Renal pelvis (tissue), 4 donors: ENCODE measurements around the gene SPIB. TPM values are rescaled to one million over a fixed set of nuclear protein-coding genes. Genes with fewer than 3 reads are reported as not detected.
"Not testable (repeated sequence)": the region's sequence is repeated elsewhere in the genome, so short reads cannot be mapped to it uniquely, and the experiment has no call there.

Source experiments
- DNase-seq: peaks from one replicate; pipeline ENCODE4 v3.0.0-alpha.2; 2013
- polyA plus RNA-seq, 3 donors: library from polyadenylated mRNA; unstranded; fragments of 120-200 nt; gene quantifications; one replicate each; pipeline ENCODE4 v1.2.1, GENCODE V29; 2013; ENCODE audit not compliant: insufficient read length in 3 of 3

Gene SPIB
- polyA plus RNA-seq, 3 donors = 1.3 to 2.1 (median 1.3) TPM

GRCh38 chr19:50387868-50388245, 30.9 kb upstream of the SPIB start:
- DNase-seq = no peak

GRCh38 chr19:50390295-50390694, 28.4 kb upstream of the SPIB start:
- not testable (repeated sequence) for DNase-seq

- DNase-seq = not testable (repeated sequence)
Observed at GRCh38 chr19:50390952-50391351, 27.8 kb upstream of the SPIB start.

GRCh38 chr19:50392759-50393158, 26.0 kb upstream of the SPIB start:
- no peak for DNase-seq

DNA sequence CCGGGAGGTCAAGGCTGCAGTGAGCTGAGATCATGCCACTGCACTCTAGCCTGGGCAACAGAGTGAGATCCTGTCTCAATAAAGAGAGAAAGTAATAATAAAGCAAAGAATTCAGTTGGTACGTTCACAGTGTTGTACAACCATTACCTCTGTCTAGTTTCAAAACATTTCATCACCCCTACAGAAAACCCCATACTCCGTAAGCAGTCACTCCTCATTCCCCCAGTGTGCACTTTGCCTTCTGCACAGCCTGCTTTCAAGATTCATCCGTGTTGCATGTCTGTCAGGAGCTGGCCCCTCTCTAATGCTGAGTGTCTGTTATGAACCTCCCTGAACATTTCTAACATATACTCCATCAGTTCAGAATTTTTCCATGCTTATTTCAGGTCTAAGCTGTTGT, 25.1 kb upstream of the SPIB start:
- DNase-seq = no peak

DNA sequence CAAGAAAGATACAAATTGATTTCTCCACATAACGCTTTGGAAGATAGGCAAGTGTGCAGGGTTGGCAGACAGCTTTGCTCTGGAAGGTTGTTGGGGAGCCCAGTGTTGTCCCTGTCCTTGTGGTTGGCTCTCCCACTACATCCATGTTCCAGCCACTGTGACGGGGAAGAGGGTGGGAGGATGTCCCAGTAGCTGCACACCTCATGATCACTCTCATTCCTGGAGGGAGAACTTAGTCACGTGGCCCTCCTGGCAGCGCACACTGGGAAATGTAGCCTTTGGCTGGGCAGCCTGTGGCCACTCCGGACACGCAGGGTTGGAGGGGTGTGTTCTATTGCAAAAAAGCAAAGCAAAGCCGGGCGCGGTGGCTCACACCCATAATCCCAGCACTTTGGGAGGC, 24.7 kb upstream of the SPIB start:
- DNase-seq = no peak

GRCh38 chr19:50398675-50399367, 19.9 kb upstream of the SPIB start:
- DNase-seq = no peak

- no peak for DNase-seq
Observed at GRCh38 chr19:50399368-50399745, 19.4 kb upstream of the SPIB start.

DNA sequence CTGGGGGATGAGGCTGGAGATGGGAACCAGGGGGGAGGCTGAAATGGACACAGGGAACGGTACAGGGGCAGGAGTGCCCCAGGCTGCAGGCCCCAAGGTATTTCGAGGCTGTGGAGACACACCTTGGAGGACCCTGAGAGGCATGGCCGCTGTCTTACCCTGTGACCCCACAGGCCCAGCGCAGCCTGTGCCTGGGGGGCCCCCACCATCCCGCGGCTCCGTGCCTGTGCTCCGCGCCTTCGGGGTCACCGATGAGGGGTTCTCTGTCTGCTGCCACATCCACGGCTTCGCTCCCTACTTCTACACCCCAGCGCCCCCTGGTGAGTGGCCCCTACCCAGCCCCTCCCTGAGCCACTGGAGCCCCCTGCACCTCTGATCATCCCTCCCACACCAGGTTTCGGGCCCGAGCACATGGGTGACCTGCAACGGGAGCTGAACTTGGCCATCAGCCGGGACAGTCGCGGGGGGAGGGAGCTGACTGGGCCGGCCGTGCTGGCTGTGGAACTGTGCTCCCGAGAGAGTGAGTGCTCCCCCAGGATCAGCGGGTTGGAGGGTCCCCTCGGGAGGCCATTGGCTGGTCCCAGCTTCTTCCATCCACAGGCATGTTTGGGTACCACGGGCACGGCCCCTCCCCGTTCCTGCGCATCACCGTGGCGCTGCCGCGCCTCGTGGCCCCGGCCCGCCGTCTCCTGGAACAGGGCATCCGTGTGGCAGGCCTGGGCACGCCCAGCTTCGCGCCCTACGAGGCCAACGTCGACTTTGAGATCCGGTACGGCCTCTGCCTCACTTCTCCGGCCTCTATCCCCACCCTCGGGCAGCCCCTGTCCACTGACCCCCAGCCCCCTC, 16.9 kb upstream of the SPIB start:
- no peak for DNase-seq

GRCh38 chr19:50402544-50403301, 16.0 kb upstream of the SPIB start:
- no peak for DNase-seq

DNA sequence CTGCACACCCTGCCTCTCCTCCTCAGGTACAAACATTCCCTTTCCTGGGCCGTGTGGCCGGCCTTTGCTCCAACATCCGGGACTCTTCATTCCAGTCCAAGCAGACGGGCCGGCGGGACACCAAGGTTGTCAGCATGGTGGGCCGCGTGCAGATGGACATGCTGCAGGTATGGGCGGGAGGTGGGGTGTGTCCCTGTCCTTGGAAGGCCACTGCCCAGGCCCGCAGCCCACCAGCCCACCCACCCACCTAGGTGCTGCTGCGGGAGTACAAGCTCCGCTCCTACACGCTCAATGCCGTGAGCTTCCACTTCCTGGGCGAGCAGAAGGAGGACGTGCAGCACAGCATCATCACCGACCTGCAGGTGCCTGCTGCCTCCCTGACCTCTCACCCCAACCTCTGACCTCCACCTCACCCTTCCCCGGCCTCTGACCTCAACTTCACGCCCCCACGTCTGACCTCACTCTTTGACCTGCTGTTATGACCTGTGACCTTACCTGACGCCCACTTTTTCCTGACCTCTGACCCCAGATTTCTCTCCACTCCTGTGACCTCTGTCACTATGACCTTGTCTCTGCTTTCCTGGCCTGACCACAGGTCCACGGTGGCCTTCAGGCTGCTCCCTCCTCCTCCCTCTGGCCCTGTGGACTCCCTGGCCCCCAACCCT, 12.4 kb upstream of the SPIB start:
- no peak for DNase-seq

- no peak for DNase-seq
Observed at GRCh38 chr19:50406829-50407228, 11.9 kb upstream of the SPIB start.

DNA sequence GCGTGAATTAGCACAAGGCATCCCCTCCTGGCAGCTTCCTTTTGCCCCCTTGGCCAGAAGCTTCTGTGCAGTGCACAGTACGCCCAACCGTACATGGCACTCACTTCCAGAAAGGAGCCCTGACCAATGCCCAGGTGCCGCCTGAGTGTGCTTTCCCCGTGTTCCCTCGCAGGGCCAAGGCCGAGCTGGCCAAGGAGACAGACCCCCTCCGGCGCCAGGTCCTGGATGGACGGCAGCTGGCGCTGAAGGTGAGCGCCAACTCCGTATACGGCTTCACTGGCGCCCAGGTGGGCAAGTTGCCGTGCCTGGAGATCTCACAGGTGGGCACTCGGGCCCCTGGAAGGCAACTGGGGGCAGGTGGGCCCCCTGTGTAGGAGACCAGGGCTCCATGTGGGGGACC, 9.4 kb upstream of the SPIB start:
- no peak for DNase-seq

DNA sequence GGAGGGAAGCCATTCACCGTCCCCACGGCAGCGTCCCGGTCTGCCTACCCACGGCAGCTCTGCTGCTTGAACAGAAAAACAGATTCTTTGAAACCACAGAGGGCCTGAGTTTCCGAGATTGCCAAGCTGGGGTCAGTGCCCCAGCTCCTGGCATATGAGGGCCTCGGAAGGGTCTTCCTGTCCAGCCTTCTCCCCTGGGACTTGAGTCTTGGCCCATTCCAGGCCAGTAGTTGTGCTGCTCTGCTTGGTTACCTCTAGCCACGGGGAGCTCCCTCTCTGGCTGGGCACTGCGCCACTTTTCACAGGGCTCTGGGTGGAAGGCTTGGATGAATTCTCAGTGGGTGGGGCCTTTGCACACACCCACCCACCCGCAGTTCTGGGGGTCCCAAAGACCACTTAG, 8.6 kb upstream of the SPIB start:
- no peak for DNase-seq

DNA sequence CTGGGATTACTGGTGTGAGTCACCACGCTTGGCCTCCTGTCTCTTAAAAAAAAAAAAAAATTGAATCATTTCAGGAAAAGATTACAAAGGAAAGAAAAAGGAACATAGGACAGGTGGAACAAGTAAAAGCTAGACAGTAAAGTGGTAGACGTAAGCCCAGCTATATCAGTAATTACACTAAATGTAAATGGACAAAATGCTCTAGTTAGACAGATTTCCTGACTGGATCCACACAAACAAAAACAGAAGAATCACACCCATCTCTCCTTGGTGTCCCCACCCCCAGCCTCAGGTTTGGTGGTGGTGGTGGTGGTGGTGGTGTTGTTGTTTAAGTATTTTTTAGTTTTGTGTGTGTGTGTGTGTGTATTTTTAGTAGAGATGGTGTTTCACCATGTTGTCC, 6.3 kb upstream of the SPIB start:
- DNase-seq = no peak

DNA sequence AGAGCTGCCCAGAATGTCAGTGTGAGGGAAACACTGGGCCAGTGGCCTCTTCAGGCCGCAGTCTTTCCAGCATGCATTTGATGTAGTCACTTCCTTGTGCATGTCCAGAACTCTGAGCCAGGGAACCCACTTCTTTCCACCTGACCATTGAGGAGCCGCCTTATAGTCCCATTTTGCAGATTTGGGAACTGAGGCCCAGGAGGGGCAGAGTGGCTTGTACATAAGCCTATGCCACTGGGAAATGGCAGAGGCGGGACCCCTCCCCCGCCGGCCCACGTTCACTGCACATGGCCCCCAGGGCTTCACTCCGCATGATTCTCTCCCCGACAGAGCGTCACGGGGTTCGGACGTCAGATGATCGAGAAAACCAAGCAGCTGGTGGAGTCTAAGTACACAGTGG, 5.6 kb upstream of the SPIB start:
- DNase-seq = no peak

- no peak for DNase-seq
Observed at GRCh38 chr19:50413531-50413930, 5.2 kb upstream of the SPIB start.

- DNase-seq = peak; percentile 36
Observed at GRCh38 chr19:50414864-50415660, 3.7 kb upstream of the SPIB start.

DNA sequence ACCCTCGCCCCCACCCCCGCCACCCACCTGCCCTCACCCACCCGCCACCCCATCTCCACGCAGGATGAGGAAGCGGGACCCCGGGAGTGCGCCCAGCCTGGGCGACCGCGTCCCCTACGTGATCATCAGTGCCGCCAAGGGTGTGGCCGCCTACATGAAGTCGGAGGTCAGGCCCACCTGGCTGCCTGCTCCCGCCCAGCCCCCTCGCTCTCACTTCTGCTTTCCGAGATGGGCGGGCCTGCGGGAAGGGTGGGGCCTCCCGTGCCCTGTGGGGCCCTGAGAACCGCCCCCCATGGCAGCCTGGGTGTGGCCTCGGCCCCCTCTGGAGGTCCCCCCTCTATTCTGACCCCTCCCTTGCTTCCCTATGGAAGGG, 3.1 kb upstream of the SPIB start:
- DNase-seq = no peak

GRCh38 chr19:50416034-50416977, 2.4 kb upstream of the SPIB start:
- no peak for DNase-seq
